HG02973 (cell line): ENCODE measurements around the gene IRAK2.

Experiments used
- ATAC-seq: cut with Tn5 transposase; IDR thresholded peaks from one replicate; pipeline ENCODE4 v1.9.1; 2021; ENCODE audit warnings: moderate library complexity; ENCODE audit not compliant: unreplicated experiment

Gene IRAK2

DNA sequence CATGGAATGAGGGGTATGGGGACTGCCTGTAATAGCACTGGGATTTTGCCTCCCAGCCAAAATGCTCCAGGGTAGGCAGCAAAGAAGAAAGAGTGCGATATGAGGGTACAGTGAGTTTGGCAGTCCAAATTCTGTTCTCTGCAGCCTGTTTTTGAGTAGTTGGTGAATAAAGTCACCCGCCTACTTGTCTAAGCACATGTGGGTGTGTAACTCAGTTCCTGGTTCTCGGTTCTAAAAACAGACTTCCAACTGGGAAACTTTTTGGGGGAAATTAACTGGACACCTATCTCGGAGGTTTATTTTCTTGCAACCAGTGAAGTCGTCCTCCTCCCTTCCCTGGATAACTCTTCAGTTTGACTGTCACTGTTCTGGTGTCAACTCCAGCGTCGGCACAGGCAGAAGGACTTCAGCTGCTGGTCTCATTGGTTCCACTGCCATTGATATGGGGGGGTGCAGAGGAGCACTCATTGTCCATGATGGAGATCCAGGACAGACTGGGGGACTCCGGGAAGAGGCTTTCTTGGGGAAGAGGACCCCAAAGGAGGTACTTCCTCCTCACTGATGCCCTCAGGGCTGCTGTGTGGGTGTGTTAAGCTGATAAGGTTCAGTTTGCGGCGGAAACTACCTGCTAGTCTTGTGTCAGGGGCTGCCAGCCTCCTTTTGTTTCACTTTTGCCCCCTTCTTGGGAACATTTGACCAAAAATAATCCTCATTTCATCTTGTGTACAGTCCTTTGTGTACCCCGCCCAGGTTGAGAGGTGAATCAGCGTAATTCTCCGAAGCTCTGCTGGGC is 114.9 kb downstream of the IRAK2 start:
- no peak for ATAC-seq

- no peak for ATAC-seq
Measured at GRCh38 chr3:10280177-10280529, 115.4 kb downstream of the IRAK2 start.

DNA sequence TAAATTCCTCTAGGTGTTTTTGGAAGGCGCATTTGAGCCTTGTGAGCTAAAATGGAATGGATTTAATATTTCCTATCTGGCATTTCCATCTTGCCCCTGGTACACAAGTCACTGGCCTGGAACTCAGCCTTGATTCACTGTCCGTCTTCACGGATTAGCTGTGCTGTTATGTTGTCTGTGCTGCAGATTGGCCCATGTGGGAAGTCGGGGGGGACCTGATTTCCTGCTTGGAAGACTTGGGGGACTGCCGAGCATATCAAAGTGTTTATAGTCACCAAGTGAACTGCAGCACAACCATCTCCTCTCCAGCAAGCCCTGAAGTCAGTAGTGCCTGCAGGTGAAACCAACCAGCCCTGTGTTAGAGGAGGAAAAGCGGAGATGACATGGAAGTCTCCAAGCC is 115.9 kb downstream of the IRAK2 start:
- ATAC-seq, result no peak

DNA sequence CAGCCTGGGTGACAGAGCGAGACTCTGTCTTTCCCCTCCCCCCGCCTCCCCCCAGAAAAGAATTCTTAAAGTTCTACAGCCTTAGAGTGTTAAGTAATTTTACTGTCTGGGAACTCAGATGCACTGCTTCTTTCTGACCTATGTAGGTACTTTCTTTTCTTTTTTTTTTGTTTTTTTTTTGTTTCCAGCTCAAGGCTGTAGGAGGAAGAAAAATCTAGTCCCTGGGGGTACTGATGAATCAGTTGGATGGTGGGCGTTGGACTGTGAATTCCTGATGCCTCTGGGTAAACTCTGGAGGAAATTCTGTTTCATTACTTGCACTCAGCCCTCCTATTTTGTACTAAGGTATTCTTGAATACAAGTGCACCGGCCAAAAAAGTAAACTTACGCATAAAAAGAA is 117.2 kb downstream of the IRAK2 start:
- ATAC-seq, result no peak

DNA sequence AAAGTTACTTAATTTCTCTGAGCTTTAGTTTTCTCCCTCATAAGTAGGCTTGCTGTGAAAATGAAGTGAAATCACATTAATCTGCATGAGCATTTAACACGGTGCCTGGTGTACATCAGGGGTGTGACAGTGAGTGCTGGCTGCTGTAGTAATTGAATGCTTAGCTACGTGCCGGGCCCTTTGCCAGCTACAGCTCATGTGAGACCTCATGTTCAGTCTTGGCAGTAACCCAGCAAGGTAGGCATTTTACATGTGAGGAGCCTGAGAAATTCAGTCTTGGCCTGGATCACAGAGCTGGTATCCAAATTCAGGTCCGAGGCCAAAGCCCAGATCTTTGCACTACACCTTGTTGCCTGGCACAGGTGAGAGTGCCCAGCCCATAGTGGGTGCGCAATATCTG is 118.9 kb downstream of the IRAK2 start:
- ATAC-seq, result no peak

DNA sequence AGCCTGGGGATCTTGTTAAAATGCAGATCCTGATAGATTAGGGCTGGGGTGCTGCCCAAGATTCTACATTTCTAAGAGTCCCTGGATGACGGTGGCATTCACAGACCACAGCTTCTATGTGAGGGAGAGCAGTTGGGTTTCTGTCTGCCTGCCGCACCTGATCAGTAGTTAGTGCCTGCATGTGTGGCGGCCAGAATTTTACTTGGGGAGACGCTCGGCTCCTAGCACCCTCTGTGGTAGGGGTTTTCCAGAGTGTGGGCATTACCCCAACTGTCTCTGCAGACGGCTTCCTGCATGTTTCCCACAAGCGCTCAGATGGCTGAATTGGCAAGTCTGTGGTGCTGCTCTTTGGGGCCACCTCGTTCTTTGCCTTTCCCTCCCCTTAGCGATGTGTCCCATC is 119.8 kb downstream of the IRAK2 start:
- no peak for ATAC-seq

DNA sequence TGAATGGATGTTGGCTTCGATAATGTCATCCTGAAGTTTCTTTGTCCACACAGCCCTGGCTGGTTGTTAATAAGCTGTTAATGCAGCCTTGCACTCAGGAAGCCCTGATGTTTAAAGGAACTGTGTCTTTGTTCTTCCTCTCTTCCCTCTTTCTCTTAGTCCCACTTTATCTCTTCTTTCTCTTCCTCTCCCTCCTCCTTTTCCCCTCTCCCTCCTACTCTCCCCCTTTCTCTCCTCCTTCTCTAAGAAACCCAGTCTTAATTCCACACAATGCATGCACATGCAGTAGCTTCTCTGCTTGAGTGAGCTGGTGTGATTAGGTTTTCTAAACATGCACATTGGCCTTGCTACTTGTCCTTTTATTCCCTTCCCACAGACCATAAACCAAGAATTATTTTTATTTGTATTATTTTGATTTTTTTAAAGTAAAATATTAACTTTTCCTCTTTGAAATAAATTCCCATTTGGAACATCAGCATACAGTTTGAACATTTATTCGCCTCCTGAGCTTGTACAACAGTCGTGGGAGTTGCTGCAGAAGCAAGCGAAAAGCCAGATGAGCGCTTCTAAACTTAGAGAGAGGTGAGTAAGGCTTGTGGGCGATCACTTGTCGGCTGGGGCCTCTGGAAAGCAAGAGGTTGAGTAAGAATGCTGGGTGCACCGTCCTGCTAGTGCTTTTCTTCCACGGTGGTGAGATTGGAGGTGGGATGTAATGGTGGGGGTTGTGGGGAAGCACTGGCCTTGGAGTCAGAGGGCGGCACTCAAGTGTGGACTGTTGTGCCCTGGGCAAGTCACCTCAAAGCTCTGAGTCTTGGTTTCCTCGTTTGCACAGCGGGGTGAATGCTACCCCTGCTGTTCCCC is 120.8 kb downstream of the IRAK2 start:
- ATAC-seq, result no peak

DNA sequence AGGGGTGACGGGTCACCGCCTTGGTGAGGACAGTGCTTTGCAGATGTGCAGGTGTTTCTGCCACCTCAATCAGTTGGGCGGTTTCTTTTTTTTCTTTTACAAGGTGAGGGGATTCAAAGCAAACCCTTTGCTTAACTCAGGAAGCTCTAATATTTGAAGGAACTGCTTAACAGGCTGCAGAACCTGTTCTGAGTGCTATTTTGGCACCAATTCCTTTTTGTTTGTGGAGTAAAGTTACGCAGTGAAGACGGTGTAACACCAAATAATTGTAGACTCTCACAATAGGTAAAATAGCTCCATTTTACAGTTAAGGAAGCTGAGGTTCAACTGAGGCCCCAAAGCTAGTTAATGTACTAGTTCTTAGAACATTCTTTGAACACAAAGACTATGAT is 121.4 kb downstream of the IRAK2 start:
- no peak for ATAC-seq

- no peak for ATAC-seq
Measured at GRCh38 chr3:10286596-10287295, 122.0 kb downstream of the IRAK2 start.

DNA sequence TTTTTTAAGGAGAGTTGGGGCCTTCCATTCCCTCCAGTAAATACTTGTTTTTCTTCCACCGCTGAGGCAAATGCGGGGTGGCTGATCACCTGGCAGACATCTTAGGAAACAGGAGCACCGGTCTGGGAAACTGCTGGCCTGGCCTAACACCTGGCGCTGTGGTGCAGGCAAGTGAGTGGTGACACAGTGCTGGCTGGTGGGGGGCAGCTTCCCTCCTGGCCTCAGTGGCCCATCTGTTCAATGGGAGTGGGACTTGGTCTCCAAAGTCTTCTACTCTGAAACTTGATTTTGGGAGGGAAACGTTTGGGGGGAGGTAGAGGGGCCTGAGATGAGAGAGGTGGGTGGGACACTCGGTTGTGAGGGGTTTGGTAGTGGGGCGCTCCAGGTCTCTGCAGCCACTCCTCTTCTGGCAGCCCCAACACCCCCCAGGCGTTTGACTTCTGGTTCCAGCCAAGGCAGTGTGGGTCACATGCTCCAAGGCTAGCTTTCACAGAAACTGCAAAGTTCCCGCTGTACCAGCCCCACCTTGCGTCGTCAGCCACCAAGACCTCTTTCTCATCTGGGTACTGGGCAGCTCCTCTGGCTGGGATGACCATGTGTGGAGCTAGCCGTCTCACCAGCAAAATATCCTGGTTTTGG is 123.3 kb downstream of the IRAK2 start:
- no peak for ATAC-seq

DNA sequence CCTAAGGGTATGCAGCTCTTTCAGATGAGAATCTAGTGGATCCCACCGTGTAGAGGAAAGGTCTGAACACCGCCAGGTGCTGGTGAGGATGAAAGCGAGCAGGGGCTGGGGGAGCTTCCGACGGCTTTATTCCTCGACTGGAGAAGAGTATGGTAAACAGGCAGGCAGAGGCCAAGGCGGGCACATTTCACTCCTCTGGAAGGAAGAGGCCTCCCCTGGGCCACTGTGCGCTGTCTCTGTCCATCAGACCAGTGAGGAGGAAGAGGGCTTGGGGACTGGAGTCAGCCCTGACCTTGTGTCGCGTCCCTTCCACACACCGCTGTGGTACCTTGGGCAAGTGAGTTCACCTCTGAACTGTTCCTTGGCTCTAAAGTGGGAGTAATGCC is 123.8 kb downstream of the IRAK2 start:
- no peak for ATAC-seq

- no peak for ATAC-seq
Measured at GRCh38 chr3:10289077-10289476, 124.4 kb downstream of the IRAK2 start.

DNA sequence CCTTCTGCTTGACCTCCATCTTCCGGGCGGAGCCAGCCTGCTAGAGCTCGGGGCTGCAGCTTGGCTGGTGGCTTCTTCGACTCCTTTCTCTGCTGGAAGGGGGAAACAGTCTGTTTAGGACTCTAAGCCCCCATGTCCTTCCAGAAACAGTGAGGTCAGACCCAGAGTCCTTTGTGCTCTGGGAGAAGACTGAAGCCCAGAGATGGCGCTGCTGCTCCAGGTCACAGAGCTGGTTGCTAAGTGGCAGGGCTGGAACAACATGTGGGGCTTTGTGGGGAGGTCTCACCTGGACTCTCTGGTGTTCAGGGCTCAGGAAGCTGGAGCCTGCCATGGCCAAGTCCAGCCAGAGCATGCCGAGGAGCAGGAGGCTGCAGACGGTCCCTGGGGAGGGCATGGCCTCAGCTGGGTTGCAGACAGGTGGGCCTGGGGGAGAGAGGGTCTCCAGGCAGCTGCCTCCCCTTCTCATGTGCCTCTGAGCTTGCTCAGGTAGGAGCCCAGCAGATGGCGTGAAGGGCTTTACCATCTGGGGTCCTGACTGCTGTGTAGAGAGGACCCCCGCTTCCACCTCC is 125.2 kb downstream of the IRAK2 start:
- ATAC-seq, result no peak

GRCh38 chr3:10290481-10291176 is 125.9 kb downstream of the IRAK2 start:
- no peak for ATAC-seq

- ATAC-seq, result no peak
Measured at GRCh38 chr3:10291641-10292040, 126.9 kb downstream of the IRAK2 start.

GRCh38 chr3:10292505-10293419 is 128.0 kb downstream of the IRAK2 start, which contains the start of gene GHRL:
Gene GHRL (minus strand): TSS chr3:10292947. CDS start chr3:10290180, 2,767 bp downstream.
- peak; percentile 77 for ATAC-seq
